ENCODE data around the gene MRPL40. TPM values are rescaled to one million over a fixed set of nuclear protein-coding genes. Genes with fewer than 3 reads are reported as not detected.

MRPL40 gene
- total RNA-seq, 4 donors from 2014 or later: 21.2 to 31.2 (median 27.7) TPM

DNA sequence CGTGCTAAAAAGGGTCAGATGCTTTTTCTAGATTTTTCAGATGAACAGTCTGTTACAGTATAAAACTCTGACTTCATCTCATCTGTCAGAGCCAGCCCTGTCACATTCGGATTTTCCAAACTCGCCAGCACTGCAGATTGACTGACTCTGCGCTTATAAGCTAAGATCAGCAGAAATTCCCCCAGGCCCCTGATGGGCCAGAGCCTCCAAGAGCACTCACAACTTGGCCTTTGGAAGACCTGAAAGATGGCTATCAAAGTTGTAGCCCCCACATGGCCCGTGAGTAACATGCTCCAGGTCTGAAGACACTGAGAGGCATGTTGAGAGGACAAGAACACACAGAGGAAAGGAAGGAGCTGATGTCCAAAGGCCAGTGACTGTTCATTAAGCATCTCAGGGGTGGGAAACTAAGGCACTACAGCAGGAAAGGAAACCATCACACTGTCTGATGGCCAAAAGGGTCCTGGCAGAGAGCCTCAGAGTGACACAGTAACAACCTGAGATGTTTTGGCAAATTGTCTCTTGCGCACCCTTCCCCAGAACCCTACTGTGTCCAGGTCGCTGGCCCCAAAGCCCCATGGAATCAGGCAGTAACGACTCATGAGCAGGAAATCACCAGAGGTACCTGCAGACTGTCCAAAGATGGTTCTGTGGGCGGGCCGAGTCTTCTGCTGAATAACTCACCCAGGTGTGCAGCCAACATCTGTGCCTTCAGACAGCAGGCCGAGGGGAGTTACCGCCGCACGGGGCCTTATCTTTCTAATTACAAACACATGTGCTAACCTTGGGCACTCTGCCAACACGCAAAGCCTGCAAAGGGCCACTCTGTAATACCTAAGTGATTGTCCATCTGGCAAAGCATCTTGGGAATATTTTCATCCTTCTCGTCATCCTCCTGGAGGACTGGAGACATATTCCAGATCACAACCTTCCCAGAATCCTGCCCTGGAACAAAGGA is 24.4 kb upstream of the MRPL40 start:
- no peaks in the 10 kb centered on the region for H3K9me3 ChIP-seq
- intact Hi-C loops (cut with DNase I): no loop called here
- no peak for TF ChIP-seq EP300 (IDR thresholded peaks at IDR 0.05)
- TF ChIP-seq, protein P1, sequence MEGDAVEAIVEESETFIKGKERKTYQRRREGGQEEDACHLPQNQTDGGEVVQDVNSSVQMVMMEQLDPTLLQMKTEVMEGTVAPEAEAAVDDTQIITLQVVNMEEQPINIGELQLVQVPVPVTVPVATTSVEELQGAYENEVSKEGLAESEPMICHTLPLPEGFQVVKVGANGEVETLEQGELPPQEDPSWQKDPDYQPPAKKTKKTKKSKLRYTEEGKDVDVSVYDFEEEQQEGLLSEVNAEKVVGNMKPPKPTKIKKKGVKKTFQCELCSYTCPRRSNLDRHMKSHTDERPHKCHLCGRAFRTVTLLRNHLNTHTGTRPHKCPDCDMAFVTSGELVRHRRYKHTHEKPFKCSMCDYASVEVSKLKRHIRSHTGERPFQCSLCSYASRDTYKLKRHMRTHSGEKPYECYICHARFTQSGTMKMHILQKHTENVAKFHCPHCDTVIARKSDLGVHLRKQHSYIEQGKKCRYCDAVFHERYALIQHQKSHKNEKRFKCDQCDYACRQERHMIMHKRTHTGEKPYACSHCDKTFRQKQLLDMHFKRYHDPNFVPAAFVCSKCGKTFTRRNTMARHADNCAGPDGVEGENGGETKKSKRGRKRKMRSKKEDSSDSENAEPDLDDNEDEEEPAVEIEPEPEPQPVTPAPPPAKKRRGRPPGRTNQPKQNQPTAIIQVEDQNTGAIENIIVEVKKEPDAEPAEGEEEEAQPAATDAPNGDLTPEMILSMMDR (IDR thresholded peaks at IDR 0.05): no peak
- TF ChIP-seq POLR2AphosphoS5 (IDR thresholded peaks at IDR 0.05): no peak
- no peak for TF ChIP-seq POLR2A (IDR thresholded peaks at IDR 0.05; ENCODE audit: low read depth)
- H3K36me3 ChIP-seq: peaks cover 35 to 63% (median 53%) of the 10 kb centered on the region in 4 donors
- no peaks in the 10 kb centered on the region for H3K27me3 ChIP-seq
- WGBS: 76% methylated on average over 16 of the region's 16 CpGs
- H3K4me3 ChIP-seq: no peak overlapping the region
- DNase-seq (ENCODE audit: extremely low spot score): no peak
- H3K4me1 ChIP-seq: peaks cover 0 to 29% (median 4%) of the 10 kb centered on the region in 4 donors
- no peak overlapping the region for H3K27ac ChIP-seq (replicated peaks in 1 of 4)

DNA sequence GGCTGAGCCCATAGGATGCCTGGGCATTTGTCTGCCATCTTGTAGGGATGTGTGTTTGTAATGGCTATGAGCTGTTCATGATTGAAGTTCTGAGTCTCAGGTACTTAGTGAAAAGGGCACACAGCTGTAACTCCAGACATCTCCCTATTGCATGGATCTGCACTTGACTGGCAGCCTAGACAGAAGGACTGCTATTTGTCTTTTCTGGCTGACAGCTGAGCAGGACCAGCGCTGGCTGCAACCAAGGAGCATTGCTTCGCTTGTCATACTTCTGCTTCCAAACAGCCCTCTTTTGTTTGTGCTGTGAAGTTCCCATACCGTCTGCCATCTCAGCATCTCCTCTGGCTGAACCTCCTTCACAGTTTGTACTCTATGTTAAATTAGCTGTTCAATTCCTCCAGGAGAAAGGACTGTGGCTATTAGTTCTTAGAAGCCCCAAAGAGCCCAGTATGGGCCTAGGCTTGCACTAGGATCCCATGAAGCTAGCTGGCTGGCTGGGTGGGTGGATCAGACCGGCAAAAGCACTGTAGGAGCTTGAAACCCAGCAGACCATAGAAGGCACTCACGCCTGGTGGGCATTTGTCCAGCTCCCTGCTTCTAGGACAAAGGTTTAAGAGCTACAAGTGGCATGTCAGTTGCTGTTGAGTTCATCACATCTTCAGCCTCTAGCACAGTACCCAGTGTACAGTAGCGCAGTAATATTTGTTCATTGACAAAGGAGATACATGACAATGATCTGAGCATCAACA is 21.2 kb upstream of the MRPL40 start:
- intact Hi-C loops (cut with DNase I): no loop called here
- H3K4me1 ChIP-seq: peaks cover 0 to 29% (median 4%) of the 10 kb centered on the region in 4 donors
- H3K27me3 ChIP-seq: no peaks in the 10 kb centered on the region
- no peaks in the 10 kb centered on the region for H3K9me3 ChIP-seq
- 92% methylated on average over 5 of the region's 6 CpGs for WGBS
- no peak for DNase-seq (ENCODE audit: extremely low spot score)
- no peak for TF ChIP-seq POLR2A (IDR thresholded peaks at IDR 0.05; ENCODE audit: low read depth)
- TF ChIP-seq, protein P1 (IDR thresholded peaks at IDR 0.05): no peak
- no peak for TF ChIP-seq POLR2AphosphoS5 (IDR thresholded peaks at IDR 0.05)
- no peak for TF ChIP-seq EP300 (IDR thresholded peaks at IDR 0.05)
- peaks cover 28 to 43% (median 38%) of the 10 kb centered on the region in 4 donors for H3K36me3 ChIP-seq
- no peak overlapping the region for H3K4me3 ChIP-seq
- no peak overlapping the region for H3K27ac ChIP-seq (replicated peaks in 1 of 4)

DNA sequence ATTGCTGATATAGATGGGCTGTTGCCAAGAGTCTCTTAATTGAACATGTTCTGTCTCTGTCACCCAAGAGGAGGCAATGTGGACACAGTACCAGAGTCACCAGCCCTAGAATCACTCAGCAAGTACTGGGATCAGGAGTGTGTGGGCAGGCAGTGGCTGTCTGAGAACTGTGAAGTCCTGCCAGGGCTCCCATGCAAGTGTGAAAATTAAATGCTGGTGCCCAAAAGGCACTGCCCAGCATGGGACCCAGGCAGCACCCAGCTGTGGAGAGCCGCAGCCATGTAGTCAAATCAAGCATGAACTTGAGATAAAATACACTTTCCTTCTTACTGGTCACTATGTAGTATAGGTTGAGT is 20.7 kb upstream of the MRPL40 start:
- intact Hi-C loops (cut with DNase I): no loop called here
- H3K4me3 ChIP-seq: no peak overlapping the region
- peaks cover 23 to 38% (median 32%) of the 10 kb centered on the region in 4 donors for H3K36me3 ChIP-seq
- H3K4me1 ChIP-seq: peaks cover 0 to 25% (median 4%) of the 10 kb centered on the region in 4 donors
- 100% methylated on average over 1 of the region's 1 CpG for WGBS
- TF ChIP-seq, protein P1 (IDR thresholded peaks at IDR 0.05): no peak
- TF ChIP-seq EP300 (IDR thresholded peaks at IDR 0.05) (no peak), POLR2A (IDR thresholded peaks at IDR 0.05; ENCODE audit: low read depth) (no peak)
- no peak overlapping the region for H3K27ac ChIP-seq (replicated peaks in 1 of 4)
- no peak for DNase-seq (ENCODE audit: extremely low spot score)
- no peaks in the 10 kb centered on the region for H3K27me3 ChIP-seq
- no peaks in the 10 kb centered on the region for H3K9me3 ChIP-seq

DNA sequence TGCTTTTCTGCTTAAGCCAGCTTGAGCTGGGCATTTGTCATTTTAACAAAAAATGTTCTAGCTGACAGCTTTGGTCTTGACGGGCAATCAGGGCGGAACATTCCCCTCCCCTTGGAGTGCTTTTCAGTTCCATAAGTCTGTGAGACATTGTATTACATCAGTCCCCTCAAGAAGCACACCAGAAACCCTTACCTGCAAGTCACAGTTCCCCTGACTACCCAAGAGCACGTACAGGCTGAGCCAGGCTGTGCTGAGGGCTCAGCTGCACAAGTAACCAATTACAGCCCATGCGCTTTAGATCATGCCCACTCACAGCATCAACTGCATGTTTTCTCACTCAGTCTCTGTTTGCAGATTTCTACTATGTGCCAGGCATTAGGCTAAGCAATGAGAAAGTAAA is 19.9 kb upstream of the MRPL40 start:
- intact Hi-C loops (cut with DNase I): no loop called here
- no peak overlapping the region for H3K4me3 ChIP-seq
- no peaks in the 10 kb centered on the region for H3K27me3 ChIP-seq
- H3K36me3 ChIP-seq: peaks cover 15 to 33% (median 30%) of the 10 kb centered on the region in 4 donors
- no peaks in the 10 kb centered on the region for H3K9me3 ChIP-seq
- H3K27ac ChIP-seq (replicated peaks in 1 of 4): no peak overlapping the region
- 100% methylated on average over 4 of the region's 4 CpGs for WGBS
- no peak for DNase-seq (ENCODE audit: extremely low spot score)
- peaks cover 0 to 22% (median 4%) of the 10 kb centered on the region in 4 donors for H3K4me1 ChIP-seq
- TF ChIP-seq, protein P1 (IDR thresholded peaks at IDR 0.05): no peak
- no peak for TF ChIP-seq POLR2A (IDR thresholded peaks at IDR 0.05; ENCODE audit: low read depth)
